Lung (tissue), 12 donors: ENCODE data around the gene ZNF710. TPM values are rescaled to one million over a fixed set of nuclear protein-coding genes. Genes with fewer than 3 reads are reported as not detected.

Experiments used
- ATAC-seq: fragments of 200-7000 bp; cut with Tn5 transposase; one replicate; pipeline ENCODE4 v1.9.1; 2020; ENCODE audit warnings: moderate number of reproducible peaks; ENCODE audit not compliant: insufficient read depth, low FRiP score
- DNase-seq, 3 donors: peaks; one replicate each; pipeline ENCODE4 v3.0.0-alpha.2; 2013 to 2017
- H3K27ac ChIP-seq, 2 donors: one replicate each; pipeline ENCODE4 v1.5.1; 2013; ENCODE audit warnings: mild to moderate bottlenecking in 2 of 2, moderate library complexity in 2 of 2, control low read depth in 1 of 2, inconsistent platforms in 1 of 2, low read depth in 1 of 2, low read length in 1 of 2
- H3K27me3 ChIP-seq, 3 donors: one replicate each; pipeline ENCODE4 v1.5.1; 2013; ENCODE audit warnings: low read length in 2 of 3; ENCODE audit not compliant: control insufficient read depth in 3 of 3, insufficient read depth in 3 of 3
- H3K36me3 ChIP-seq, 4 donors: one replicate each; pipeline ENCODE4 v1.5.1; 2013; ENCODE audit warnings: low read length in 4 of 4, mild to moderate bottlenecking in 1 of 4, moderate library complexity in 1 of 4; ENCODE audit not compliant: control insufficient read depth in 4 of 4, insufficient read depth in 4 of 4
- H3K4me1 ChIP-seq, 5 donors: one replicate each; pipeline ENCODE4 v1.5.1; 2013; ENCODE audit warnings: low read length in 5 of 5, mild to moderate bottlenecking in 2 of 5, moderate library complexity in 1 of 5; ENCODE audit not compliant: control insufficient read depth in 5 of 5, insufficient read depth in 5 of 5
- H3K4me3 ChIP-seq: one replicate; pipeline ENCODE4 v1.5.1; 2013; ENCODE audit warnings: mild to moderate bottlenecking, control low read depth, moderate library complexity
- H3K9ac ChIP-seq, 2 donors: one replicate each; pipeline ENCODE4 v1.5.1; 2013; ENCODE audit warnings: low read length in 2 of 2, control low read depth in 1 of 2; ENCODE audit not compliant: insufficient read depth in 1 of 2
- H3K9me3 ChIP-seq, 4 donors: one replicate each; pipeline ENCODE4 v1.5.1; 2013; ENCODE audit warnings: low read length in 3 of 4, mild to moderate bottlenecking in 1 of 4, moderate library complexity in 1 of 4; ENCODE audit not compliant: control insufficient read depth in 4 of 4, insufficient read depth in 3 of 4
- CTCF ChIP-seq: IDR thresholded peaks from 2 replicates; pipeline ENCODE4 v1.5.1; 2012; ENCODE audit warnings: mild to moderate bottlenecking; ENCODE audit errors: control extremely low read depth, extremely low read depth
- WGBS, 2 donors: extraction: QIAGEN DNeasy Blood & Tissue Kit; methylation state at CpG; one replicate each; pipeline ENCODE4 v1.1.7; 2013; 5-methylcytosine and 5-hydroxymethylcytosine counted together
- polyA plus RNA-seq, 2 donors: library from polyadenylated mRNA; stranded (reverse); fragments of 200-250 nt; gene quantifications; one replicate each; pipeline ENCODE4 v1.2.1, GENCODE V29; 2013
- total RNA-seq, 2 donors: library from RNA; depleted of rRNA in 1 of 2; stranded (reverse); fragments of >200 nt in 1 of 2; gene quantifications; one replicate each; pipeline ENCODE4 v1.2.1, GENCODE V29; 2014 to 2021
- donor health status: control.
- donor health status: control.
- donor health status: Bipolar disorder and iron deficiency.
- donor health status: healthy.
- donor health status: DM: yes; HTN: yes; CAD: no.

The ZNF710 gene
- total and polyA plus RNA-seq, 4 donors, result 19.6 to 49.1 (median 38.6) TPM

- Histone ChIP-seq H3K36me3 (peaks cover 0 to 45% (median 37%) of the 10 kb centered on the region in 4 donors), H3K9me3 (no peaks in the 10 kb centered on the region), H3K27ac (peak overlapping the region; percentile 3 to 15), H3K27me3 (no peaks in the 10 kb centered on the region), H3K4me1 (peaks cover 0 to 7% (median 0%) of the 10 kb centered on the region in 5 donors), H3K4me3 (no peak overlapping the region), H3K9ac (no peak overlapping the region)
- DNase-seq (no peak), ATAC-seq (no peak)
- TF ChIP-seq CTCF, result no peak
- WGBS, 2 donors, result 72 to 83% methylated on average over 13 of the region's 13 CpGs
Observed at GRCh38 chr15:90075420-90076289, 74.5 kb downstream of the ZNF710 start.

GRCh38 chr15:90076716-90077115 is 75.6 kb downstream of the ZNF710 start:
- WGBS, 2 donors, result 93 to 97% methylated on average over 6 of the region's 6 CpGs
- ATAC-seq (no peak), DNase-seq (no peak)
- H3K36me3 ChIP-seq, result peaks cover 0 to 52% (median 37%) of the 10 kb centered on the region in 4 donors
- no peaks in the 10 kb centered on the region for H3K9me3 ChIP-seq
- H3K9ac ChIP-seq, result no peak overlapping the region
- peaks cover 0 to 18% (median 2%) of the 10 kb centered on the region in 5 donors for H3K4me1 ChIP-seq
- H3K4me3 ChIP-seq, result no peak overlapping the region
- no peaks in the 10 kb centered on the region for H3K27me3 ChIP-seq
- TF ChIP-seq CTCF, result no peak
- no peak overlapping the region for H3K27ac ChIP-seq

- H3K9ac ChIP-seq, result no peak overlapping the region
- H3K36me3 ChIP-seq, result peaks cover 4 to 44% (median 37%) of the 10 kb centered on the region in 4 donors
- no peak for TF ChIP-seq CTCF
- ATAC-seq (no peak), DNase-seq (no peak)
- H3K4me1 ChIP-seq, result peaks cover 0 to 28% (median 3%) of the 10 kb centered on the region in 5 donors
- no peak overlapping the region for H3K4me3 ChIP-seq
- no peaks in the 10 kb centered on the region for H3K9me3 ChIP-seq
- WGBS, 2 donors, result 94 to 96% methylated on average over 7 of the region's 7 CpGs
- H3K27ac ChIP-seq, result no peak overlapping the region
- H3K27me3 ChIP-seq, result no peaks in the 10 kb centered on the region
Observed at GRCh38 chr15:90078965-90079364, 77.8 kb downstream of the ZNF710 start.
